K562 (cell line): ENCODE data around the gene LMTK2. TPM values are rescaled to one million over a fixed set of nuclear protein-coding genes. Genes with fewer than 3 reads are reported as not detected.

Experiments
- ATAC-seq: fragments of 200-7000 bp; cut with Tn5 transposase; 3 replicates; pipeline ENCODE4 v1.9.1; 2020; ENCODE audit warnings: moderate library complexity
- BruUV-seq: library from RNA; stranded (reverse); fragments of 400-500 nt; replicated peaks from 2 replicates; lab custom pipeline; 2021; lab: Mats Ljungman, UMichigan
- CTCF ChIA-PET: fragments of 300-600 bp; formaldehyde crosslinking; extraction: SDS; loops from one replicate; lab custom pipeline; 2021; ENCODE audit warnings: low intra/inter-chr PET ratio; lab: Yijun Ruan, JAX
- POLR2A ChIA-PET: fragments of 300-600, 350-650 bp; sonication (Branson Sonifier 250); formaldehyde crosslinking; extraction: SDS; loops from one replicate; lab custom pipeline; 2021; ENCODE audit warnings: antibody characterized with exemption, inconsistent platforms; lab: Yijun Ruan, JAX
- DNase-seq, 4 experiments: peaks; one replicate each; pipeline versions ENCODE4 v3.0.0 to v3.0.0-alpha.2; 2011 to 2018; ENCODE audit warnings: low spot score in 3 of 4, mixed read lengths in 3 of 4; ENCODE audit errors: extremely low read depth in 1 of 4
- FAIRE-seq: peaks from 2 replicates; lab custom pipeline; 2011; peaks lifted over from hg19 to GRCh38; lab: Jason Lieb, UNC
- H2AFZ ChIP-seq: 2 replicates; pipeline ENCODE4 v1.6.0; 2011; ENCODE audit warnings: low read depth, low read length, control low read depth, inconsistent platforms
- H3K27ac ChIP-seq: fragments of 200-600 bp; 3 replicates; pipeline ENCODE4 v1.8.0; 2011; ENCODE audit warnings: low read depth, mild to moderate bottlenecking, control low read depth, inconsistent platforms, low read length, moderate library complexity, mixed read lengths; ENCODE audit errors: extremely low read depth
- H3K27me3 ChIP-seq, 2 experiments: fragments of 300-600 bp in 1 of 2; 2 replicates in 1 of 2; 3 replicates in 1 of 2; pipeline versions ENCODE4 v1.6.0 to v1.8.0; 2011; ENCODE audit warnings: inconsistent platforms in 2 of 2, low read length in 2 of 2, mild to moderate bottlenecking in 1 of 2, mixed read lengths in 1 of 2, moderate library complexity in 1 of 2; ENCODE audit not compliant: control insufficient read depth in 2 of 2, insufficient read depth in 2 of 2
- H3K36me3 ChIP-seq: fragments of 300-600 bp; 3 replicates; pipeline ENCODE4 v1.8.0; 2011; ENCODE audit warnings: mild to moderate bottlenecking, low read length, inconsistent platforms; ENCODE audit not compliant: control insufficient read depth, insufficient read depth
- H3K4me1 ChIP-seq, 2 experiments: fragments of 200-600 bp in 1 of 2; replicated peaks in 1 of 2; 2 replicates in 1 of 2; 3 replicates in 1 of 2; pipeline versions ENCODE4 v1.5.1 to v1.8.0; 2011; ENCODE audit warnings: inconsistent platforms in 2 of 2, low read length in 2 of 2, mild to moderate bottlenecking in 1 of 2, mixed read lengths in 1 of 2, moderate library complexity in 1 of 2; ENCODE audit not compliant: control insufficient read depth in 2 of 2, insufficient read depth in 2 of 2
- H3K4me2 ChIP-seq: 2 replicates; pipeline ENCODE4 v1.6.1; 2011; ENCODE audit warnings: low read length, control low read depth, inconsistent platforms, mixed read lengths; ENCODE audit not compliant: insufficient read depth
- H3K4me3 ChIP-seq: fragments of 200-600 bp; sonication (generic), shearing (Covaris generic); 2 replicates; pipeline ENCODE4 v1.5.1; 2016; ENCODE audit warnings: control low read depth, inconsistent platforms
- H3K79me2 ChIP-seq: fragments of 200-600 bp; 3 replicates; pipeline ENCODE4 v1.8.0; 2011; ENCODE audit warnings: low read length, inconsistent platforms; ENCODE audit not compliant: control insufficient read depth, insufficient read depth
- H3K9ac ChIP-seq, 2 experiments: 2 replicates each; pipeline versions ENCODE4 v1.6.0 to v1.6.1; 2011; ENCODE audit warnings: low read depth in 2 of 2, low read length in 2 of 2, control low read depth in 1 of 2, inconsistent platforms in 1 of 2, mild to moderate bottlenecking in 1 of 2, mixed read lengths in 1 of 2; ENCODE audit not compliant: insufficient read depth in 1 of 2
- H3K9me1 ChIP-seq: one replicate; pipeline ENCODE4 v1.6.0; 2011; ENCODE audit warnings: inconsistent platforms, mild to moderate bottlenecking, low read length, moderate library complexity; ENCODE audit not compliant: control insufficient read depth, insufficient read depth
- H3K9me3 ChIP-seq: replicated peaks from 2 replicates; pipeline ENCODE4 v1.5.1; 2011; ENCODE audit warnings: low read depth, low read length, inconsistent platforms; ENCODE audit not compliant: control insufficient read depth, insufficient read depth
- H4K20me1 ChIP-seq: replicated peaks from 2 replicates; pipeline ENCODE4 v1.6.1; 2011; ENCODE audit warnings: low read length, inconsistent platforms, mixed read lengths; ENCODE audit not compliant: control insufficient read depth, insufficient read depth
- ARID2 ChIP-seq: fragments of 450-650 bp; IDR thresholded peaks from 2 replicates; pipeline ENCODE4 v1.6.1; 2017; ENCODE audit warnings: antibody characterized with exemption, mild to moderate bottlenecking
- CC2D1A ChIP-seq: fragments of 450-650 bp; IDR thresholded peaks from 2 replicates; pipeline ENCODE4 v1.6.1; 2017; ENCODE audit warnings: mild to moderate bottlenecking
- CCAR2 ChIP-seq: fragments of 200-400 bp; formaldehyde crosslinking; IDR thresholded peaks from 2 replicates; pipeline ENCODE4 v1.6.1; 2017; ENCODE audit warnings: mild to moderate bottlenecking, low read depth, low read length
- CTCF ChIP-seq, 3 experiments: IDR thresholded peaks in 2 of 3; conservative IDR thresholded peaks in 1 of 3; 2 replicates each; pipeline ENCODE4 v1.5.1; 2011 to 2012; ENCODE audit warnings: low read length in 3 of 3, mild to moderate bottlenecking in 3 of 3, control low read depth in 2 of 3, improper control_type of control experiment in 1 of 3, inconsistent platforms in 1 of 3, low read depth in 1 of 3, mixed read lengths in 1 of 3, moderate library complexity in 1 of 3; ENCODE audit not compliant: insufficient read depth in 2 of 3
- DEAF1 ChIP-seq: fragments of 450-650 bp; formaldehyde crosslinking; IDR thresholded peaks from 2 replicates; pipeline ENCODE4 v1.4.0; 2020; ENCODE audit warnings: mild to moderate bottlenecking, moderate library complexity
- ETV5 ChIP-seq: sonication (generic); formaldehyde crosslinking; IDR thresholded peaks from 2 replicates; pipeline ENCODE4 v1.4.0; 2020; ENCODE audit warnings: low read depth, mild to moderate bottlenecking, missing genetic modification reagents
- FOSL1 ChIP-seq: fragments of 200-800 bp; sonication (Bioruptor generic); conservative IDR thresholded peaks from 2 replicates; pipeline ENCODE4 v1.6.1; 2016; ENCODE audit warnings: missing genetic modification characterization, missing compliant biosample characterization
- HMGN3 ChIP-seq: IDR thresholded peaks from 2 replicates; pipeline ENCODE4 v1.6.1; 2011; ENCODE audit warnings: borderline replicate concordance, low read depth, mild to moderate bottlenecking, mixed read lengths, low read length; ENCODE audit not compliant: insufficient read length; ENCODE audit errors: extremely low read depth
- IFI16 ChIP-seq: fragments of 250-450 bp; sonication (Bioruptor Pico); IDR thresholded peaks from 2 replicates; pipeline ENCODE4 v2.1.2; 2022; ENCODE audit warnings: mild to moderate bottlenecking, inconsistent platforms
- KLF1 ChIP-seq: fragments of 450-650 bp; IDR thresholded peaks from 2 replicates; pipeline ENCODE4 v1.6.1; 2016; ENCODE audit warnings: missing genetic modification characterization, missing compliant biosample characterization
- POLR2AphosphoS5 ChIP-seq: IDR thresholded peaks from 2 replicates; pipeline ENCODE4 v1.6.1; 2011; ENCODE audit warnings: mild to moderate bottlenecking, low read depth, low read length, moderate library complexity; ENCODE audit not compliant: control insufficient read depth, insufficient read depth
- SMARCA4 ChIP-seq: fragments of 450-650 bp; IDR thresholded peaks from 2 replicates; pipeline ENCODE4 v1.6.1; 2016
- SMC3 ChIP-seq: conservative IDR thresholded peaks from 2 replicates; pipeline ENCODE4 v1.6.1; 2011; ENCODE audit warnings: low read depth, low read length, improper control_type of control experiment; ENCODE audit not compliant: insufficient read depth
- WGBS: fragments of 100-300 bp; shearing (Covaris generic); methylation state at CpG from one replicate; pipeline ENCODE4 v1.1.6; 2016; ENCODE audit warnings: low coverage, mixed read lengths; ENCODE audit not compliant: insufficient coverage; ENCODE audit errors: missing lambda C conversion rate; 5-methylcytosine and 5-hydroxymethylcytosine counted together
- in situ Hi-C: fragments of 300-500 bp; cut with MboI; formaldehyde crosslinking; loops from 4 replicates; pipeline ENCODE4 v1.15.0; 2018; ENCODE audit warnings: inconsistent platforms, mixed read lengths
- intact Hi-C: fragments of 100-400 bp; cut with micrococcal nuclease; formaldehyde crosslinking; loops from 2 replicates; pipeline ENCODE4 v1.14.2; 2022
- polyA plus RNA-seq, 8 experiments: library from polyadenylated mRNA; depleted of rRNA in 4 of 8; stranded (reverse) in 5 of 8; unstranded in 3 of 8; fragments of >200 nt; fragmentation: Nextera tagmentation in 2 of 8; fragmentation: Illumina TruSeq in 1 of 8; extraction: Ambion mirVana in 2 of 8; extraction: Trizol in 1 of 8; gene quantifications; 2 replicates each; pipeline versions ENCODE4 v1.2.1 to v1.2.3, GENCODE V29; 2011 to 2014; ENCODE audit warnings: inconsistent platforms in 1 of 8, missing spikeins in 1 of 8
- total RNA-seq, 7 experiments: library from RNA; depleted of rRNA in 6 of 7; stranded (reverse); fragments of >200 nt in 6 of 7; fragmentation: Illumina TruSeq in 2 of 7; extraction: Trizol in 2 of 7; gene quantifications; 2 replicates each; pipeline versions ENCODE4 v1.2.1 to v1.2.3, GENCODE V29; 2011 to 2021; ENCODE audit warnings: low replicate concordance in 1 of 7
- TF ChIP-seq, protein P1 (sequence below), 2 experiments: fragments of 450-650 bp in 1 of 2; sonication (generic) in 1 of 2; formaldehyde crosslinking in 1 of 2; IDR thresholded peaks in 1 of 2; conservative IDR thresholded peaks in 1 of 2; 2 replicates each; pipeline versions ENCODE4 v1.6.1 to v1.8.1; 2016 to 2023; ENCODE audit warnings: mild to moderate bottlenecking in 2 of 2, moderate library complexity in 2 of 2, inconsistent platforms in 1 of 2, missing genetic modification reagents in 1 of 2

LMTK2 gene
- total and polyA plus RNA-seq, 9 of the 15 experiments (the other 6 are each of a cell fraction or from before 2014, with no cell fraction given): 0.78 to 16.4 (median 6.3) TPM

DNA sequence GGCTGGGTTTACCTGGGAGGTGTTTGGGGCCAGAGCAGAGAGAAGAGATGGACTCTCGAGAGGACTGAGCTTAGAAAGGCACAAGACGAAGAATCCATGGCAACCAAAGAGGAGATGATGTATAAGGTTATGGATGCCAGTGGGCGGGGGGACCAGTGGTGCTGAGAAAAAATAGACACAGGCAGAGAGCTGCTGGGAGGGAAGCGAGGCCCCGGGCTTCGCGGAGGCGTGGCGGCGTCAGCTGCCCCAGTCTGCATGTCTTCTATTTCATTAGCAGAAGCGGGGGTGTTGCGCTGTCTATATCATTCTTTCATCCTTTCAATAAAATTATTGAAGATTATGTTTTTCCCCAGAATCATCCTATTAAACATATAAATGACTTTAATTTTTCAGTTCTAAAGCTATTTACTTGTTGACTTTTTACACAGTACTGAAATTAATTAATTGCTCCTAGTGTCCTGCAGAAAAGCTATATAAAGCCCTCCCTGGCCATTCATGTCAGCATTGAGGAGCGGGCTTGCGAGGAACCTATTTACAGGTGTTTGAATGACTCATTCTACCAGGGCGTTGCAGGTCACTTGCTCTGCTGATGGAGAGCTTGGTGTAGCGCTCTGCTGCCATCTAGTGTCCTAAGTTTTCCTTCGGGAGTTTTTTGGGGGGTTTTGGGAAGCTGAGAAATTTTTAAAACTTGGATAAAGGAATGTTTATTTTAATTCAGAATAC is 61.7 kb downstream of the LMTK2 start:
- no peaks in the 10 kb centered on the region for H3K27me3 ChIP-seq
- CTCF ChIA-PET: interaction anchor here (0.6 to 6.7 kb wide), 7 partner anchors 9 to 154 kb away, joined by 3 to 94 read pairs (median 8); partner anchors contain the start of gene LMTK2
- TF ChIP-seq SMC3: peak; percentile 80
- TF ChIP-seq ARID2: peak; percentile 57; the same call in 1 of the 2 replicates
- TF ChIP-seq FOSL1 (tag): peak; percentile 77
- no peak for TF ChIP-seq KLF1 (tag)
- TF ChIP-seq DEAF1 (CRISPR knock-in tag): peak; percentile 91
- TF ChIP-seq, protein P1, sequence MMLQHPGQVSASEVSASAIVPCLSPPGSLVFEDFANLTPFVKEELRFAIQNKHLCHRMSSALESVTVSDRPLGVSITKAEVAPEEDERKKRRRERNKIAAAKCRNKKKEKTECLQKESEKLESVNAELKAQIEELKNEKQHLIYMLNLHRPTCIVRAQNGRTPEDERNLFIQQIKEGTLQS (IDR thresholded peaks at IDR 0.05): peak; percentile 89
- TF ChIP-seq, protein P1 (CRISPR knock-in tag; conservative IDR thresholded peaks at IDR 0.05): 0 out of 2 replicates have a peak, but pooled peaks have one; percentile 42
- peak; percentile 83 to 96 (median 88) for TF ChIP-seq CTCF (IDR thresholded peaks at IDR 0.05 in 2 of 3, conservative IDR thresholded peaks at IDR 0.05 in 1 of 3; ENCODE audit: insufficient read depth in 2 of 3, low read depth in 1 of 3, low read length in 3 of 3)
- no peak for TF ChIP-seq IFI16 (CRISPR knock-in tag)
- TF ChIP-seq POLR2AphosphoS5: 0 out of 2 replicates have a peak, but pooled peaks have one; percentile 35
- TF ChIP-seq SMARCA4: peak; percentile 18; the same call in 1 of the 2 replicates
- no peak for TF ChIP-seq HMGN3
- TF ChIP-seq CCAR2: no peak
- 0 out of 2 replicates have a peak, but pooled peaks have one; percentile 30 for TF ChIP-seq CC2D1A
- no peak for TF ChIP-seq ETV5 (CRISPR knock-in tag)

More for the DNA sequence above, 61.7 kb downstream of the LMTK2 start:
- intact Hi-C loops: loop anchor here (5.0 kb wide), 1 partner anchor 74 kb away; no protein-coding TSS in a partner anchor
- Histone ChIP-seq H3K4me3 (no peak overlapping the region), H4K20me1 (peaks cover 18% of the 10 kb centered on the region; the same call in 1 of the 2 replicates), H3K9ac (no peak overlapping the region), H3K9me3 (no peaks in the 10 kb centered on the region), H3K4me2 (no peak overlapping the region), H3K9me1 (no peaks in the 10 kb centered on the region), H3K36me3 (peaks cover 16% of the 10 kb centered on the region; the same call in 2 of the 3 replicates), H3K27ac (no peak overlapping the region), H3K4me1 (peaks cover 0 to 12% of the 10 kb centered on the region in 2 experiments; a peak in 1 of 5 replicates), H2AFZ (no peak overlapping the region), H3K79me2 (no peaks in the 10 kb centered on the region)
- peak; percentile 98 for FAIRE-seq
- BruUV-seq: no TSS peak
- DNase-seq: peak; percentile 80 to 83 (median 82)
- POLR2A ChIA-PET: interaction anchor here (0.6 to 5.2 kb wide), 7 partner anchors 9 to 307 kb away, joined by 3 to 37 read pairs (median 3); partner anchors contain the start of gene ASNS
- in situ Hi-C loops: no loop called here
- WGBS: 40% methylated on average over 17 of the region's 17 CpGs
- peak; percentile 81 for ATAC-seq
